GM12878 (cell line): ENCODE measurements around the gene PCDHGA4. TPM values are rescaled to one million over a fixed set of nuclear protein-coding genes. Genes with fewer than 3 reads are reported as not detected.

Experiments used
- ESRRA ChIP-seq: IDR thresholded peaks from 2 replicates; pipeline ENCODE4 v1.6.1; 2012; ENCODE audit warnings: mild to moderate bottlenecking, low read length, improper control_type of control experiment
- ETV6 ChIP-seq, 2 experiments: fragments of 450-650 bp in 1 of 2; IDR thresholded peaks in 1 of 2; conservative IDR thresholded peaks in 1 of 2; 2 replicates each; pipeline ENCODE4 v1.6.1; 2014; ENCODE audit warnings: antibody characterized with exemption in 1 of 2, borderline replicate concordance in 1 of 2, low read depth in 1 of 2, mild to moderate bottlenecking in 1 of 2, moderate library complexity in 1 of 2
- HCFC1 ChIP-seq: fragments of 150-350 bp; IDR thresholded peaks from 2 replicates; pipeline ENCODE4 v1.6.1; 2014; ENCODE audit warnings: low read length
- KLF5 ChIP-seq: fragments of 450-650 bp; IDR thresholded peaks from 2 replicates; pipeline ENCODE4 v1.6.1; 2014; ENCODE audit warnings: mild to moderate bottlenecking; ENCODE audit not compliant: partially characterized antibody
- YBX1 ChIP-seq: fragments of 450-650 bp; IDR thresholded peaks from 2 replicates; pipeline ENCODE4 v1.6.1; 2016; ENCODE audit warnings: antibody characterized with exemption
- polyA plus RNA-seq, 11 experiments: library from polyadenylated mRNA; depleted of rRNA in 4 of 11; unstranded in 6 of 11; stranded (reverse) in 5 of 11; fragments of >200 nt; fragmentation: Nextera tagmentation in 4 of 11; fragmentation: Illumina TruSeq in 1 of 11; extraction: Ambion mirVana in 4 of 11; extraction: Trizol in 1 of 11; gene quantifications; 1 replicate in 1 of 11; 2 replicates in 10 of 11; pipeline versions ENCODE4 v1.2.1 to v1.2.3, GENCODE V29; 2011 to 2016; ENCODE audit warnings: inconsistent platforms in 2 of 11, missing spikeins in 2 of 11, low read depth in 1 of 11
- total RNA-seq, 4 experiments: library from RNA; depleted of rRNA in 3 of 4; stranded (reverse); fragments of >200 nt in 3 of 4; fragmentation: Illumina TruSeq in 1 of 4; extraction: Trizol in 1 of 4; gene quantifications; 2 replicates each; pipeline versions ENCODE4 v1.2.1 to v1.2.3, GENCODE V29; 2013 to 2021

The PCDHGA4 gene
- total and polyA plus RNA-seq, 10 of the 15 experiments (the other 5 are each of a cell fraction or from before 2014, with no cell fraction given): 0.09 to 0.17 (median 0.13) TPM; not detected in 3

DNA sequence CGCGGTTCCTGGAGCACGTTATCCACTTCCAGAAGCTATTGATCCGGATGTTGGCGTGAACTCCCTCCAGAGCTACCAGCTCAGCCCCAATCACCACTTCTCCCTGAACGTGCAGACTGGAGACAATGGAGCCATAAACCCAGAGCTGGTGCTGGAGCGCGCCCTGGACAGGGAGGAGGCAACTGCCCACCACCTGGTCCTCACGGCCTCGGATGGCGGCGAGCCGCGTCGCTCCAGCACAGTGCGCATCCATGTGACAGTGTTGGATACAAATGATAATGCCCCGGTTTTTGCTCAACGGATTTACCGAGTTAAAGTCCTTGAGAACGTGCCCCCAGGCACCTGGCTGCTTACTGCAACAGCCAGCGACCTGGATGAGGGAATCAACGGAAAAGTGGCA, 48.6 kb downstream of the PCDHGA4 start (continued):
- TF ChIP-seq KLF5 (no peak), ETV6 (conservative IDR thresholded peaks at IDR 0.05 in 1 of 2, IDR thresholded peaks at IDR 0.05 in 1 of 2; ENCODE audit: borderline replicate concordance in 1 of 2, low read depth in 1 of 2) (no peak), ESRRA (no peak), YBX1 (no peak), HCFC1 (no peak)

Other genes starting within 250 kb of the PCDHGA4 start
Only the 7 nearest of the 36 such genes appear.
- 0.06 TPM in 1 of 2 replicates, not detected in the other for gene PCDHGA2, start 16.3 kb upstream of the PCDHGA4 start, total RNA-seq (2014; rRNA removed)
- 0.04 and 0.05 TPM in 2 replicates for gene PCDHGA2, start 16.3 kb upstream of the PCDHGA4 start, total RNA-seq (2014; rRNA removed; fragmentation: Illumina TruSeq; extraction: Trizol)
- 0.05 and 0.11 TPM in 2 replicates for gene PCDHGA2, start 16.3 kb upstream of the PCDHGA4 start, total RNA-seq (2021)
- gene PCDHGA2, start 16.3 kb upstream of the PCDHGA4 start, polyA plus RNA-seq (2011; rRNA removed): 0.04 and 0.11 TPM in 2 replicates
- 0.03 and 0.08 TPM in 2 replicates for gene PCDHGA2, start 16.3 kb upstream of the PCDHGA4 start, polyA plus RNA-seq (2014; fragmentation: Illumina TruSeq; extraction: Trizol)
- gene PCDHGA2, start 16.3 kb upstream of the PCDHGA4 start, polyA plus RNA-seq (2014; fragmentation: Nextera tagmentation; extraction: Ambion mirVana): not detected
- 0.03 and 0.10 TPM in 2 replicates for gene PCDHGA2, start 16.3 kb upstream of the PCDHGA4 start, polyA plus RNA-seq (2014; rRNA removed)
- not detected for gene PCDHGA2, start 16.3 kb upstream of the PCDHGA4 start, polyA plus RNA-seq (2016; fragmentation: Nextera tagmentation; extraction: Ambion mirVana)
- 0.05 and 0.11 TPM in 2 replicates for gene PCDHGA3, start 11.2 kb upstream of the PCDHGA4 start, total RNA-seq (2014; rRNA removed)
- not detected in 2 replicates for gene PCDHGA3, start 11.2 kb upstream of the PCDHGA4 start, total RNA-seq (2014; rRNA removed; fragmentation: Illumina TruSeq; extraction: Trizol)
- 0.08 and 0.10 TPM in 2 replicates for gene PCDHGA3, start 11.2 kb upstream of the PCDHGA4 start, total RNA-seq (2021)
- gene PCDHGA3, start 11.2 kb upstream of the PCDHGA4 start, polyA plus RNA-seq (2011; rRNA removed): 0.04 TPM in 1 of 2 replicates, not detected in the other
- gene PCDHGA3, start 11.2 kb upstream of the PCDHGA4 start, polyA plus RNA-seq (2014; fragmentation: Illumina TruSeq; extraction: Trizol): 0.06 TPM in 1 of 2 replicates, not detected in the other
- not detected for gene PCDHGA3, start 11.2 kb upstream of the PCDHGA4 start, polyA plus RNA-seq (2014; fragmentation: Nextera tagmentation; extraction: Ambion mirVana)
- not detected in 2 replicates for gene PCDHGA3, start 11.2 kb upstream of the PCDHGA4 start, polyA plus RNA-seq (2014; rRNA removed)
- under 1 TPM in 1 of 2 experiments, not detected in 1; 0.17 TPM for gene PCDHGA3, start 11.2 kb upstream of the PCDHGA4 start, polyA plus RNA-seq (2016; fragmentation: Nextera tagmentation; extraction: Ambion mirVana)
- gene PCDHGB1, start 4.9 kb upstream of the PCDHGA4 start, total RNA-seq (2014; rRNA removed): 0.06 and 0.11 TPM in 2 replicates
- gene PCDHGB1, start 4.9 kb upstream of the PCDHGA4 start, total RNA-seq (2014; rRNA removed; fragmentation: Illumina TruSeq; extraction: Trizol): 0.09 and 0.14 TPM in 2 replicates
- gene PCDHGB1, start 4.9 kb upstream of the PCDHGA4 start, total RNA-seq (2021): 0.16 and 0.21 TPM in 2 replicates
- gene PCDHGB1, start 4.9 kb upstream of the PCDHGA4 start, polyA plus RNA-seq (2011; rRNA removed): 0.19 TPM in 1 of 2 replicates, not detected in the other
- gene PCDHGB1, start 4.9 kb upstream of the PCDHGA4 start, polyA plus RNA-seq (2014; fragmentation: Illumina TruSeq; extraction: Trizol): 0.04 TPM in 1 of 2 replicates, not detected in the other
- not detected for gene PCDHGB1, start 4.9 kb upstream of the PCDHGA4 start, polyA plus RNA-seq (2014; fragmentation: Nextera tagmentation; extraction: Ambion mirVana)
- 0.08 and 0.28 TPM in 2 replicates for gene PCDHGB1, start 4.9 kb upstream of the PCDHGA4 start, polyA plus RNA-seq (2014; rRNA removed)
- under 1 TPM; 0.08 to 0.40 TPM for gene PCDHGB1, start 4.9 kb upstream of the PCDHGA4 start, polyA plus RNA-seq (2016; fragmentation: Nextera tagmentation; extraction: Ambion mirVana)
- gene PCDHGB2, start 5.0 kb downstream of the PCDHGA4 start, total RNA-seq (2014; rRNA removed): 0.11 and 0.38 TPM in 2 replicates
- 0.28 and 0.31 TPM in 2 replicates for gene PCDHGB2, start 5.0 kb downstream of the PCDHGA4 start, total RNA-seq (2014; rRNA removed; fragmentation: Illumina TruSeq; extraction: Trizol)
- 0.16 and 0.38 TPM in 2 replicates for gene PCDHGB2, start 5.0 kb downstream of the PCDHGA4 start, total RNA-seq (2021)
- 0.20 and 0.27 TPM in 2 replicates for gene PCDHGB2, start 5.0 kb downstream of the PCDHGA4 start, polyA plus RNA-seq (2011; rRNA removed)
- 0.15 and 0.35 TPM in 2 replicates for gene PCDHGB2, start 5.0 kb downstream of the PCDHGA4 start, polyA plus RNA-seq (2014; fragmentation: Illumina TruSeq; extraction: Trizol)
- not detected for gene PCDHGB2, start 5.0 kb downstream of the PCDHGA4 start, polyA plus RNA-seq (2014; fragmentation: Nextera tagmentation; extraction: Ambion mirVana)
- 0.06 and 0.20 TPM in 2 replicates for gene PCDHGB2, start 5.0 kb downstream of the PCDHGA4 start, polyA plus RNA-seq (2014; rRNA removed)
- under 1 TPM; 0.14 to 0.24 TPM for gene PCDHGB2, start 5.0 kb downstream of the PCDHGA4 start, polyA plus RNA-seq (2016; fragmentation: Nextera tagmentation; extraction: Ambion mirVana)
- 0.11 and 0.23 TPM in 2 replicates for gene PCDHGA5, start 9.1 kb downstream of the PCDHGA4 start, total RNA-seq (2014; rRNA removed)
- gene PCDHGA5, start 9.1 kb downstream of the PCDHGA4 start, total RNA-seq (2014; rRNA removed; fragmentation: Illumina TruSeq; extraction: Trizol): 0.09 and 0.13 TPM in 2 replicates
- 0.13 and 0.23 TPM in 2 replicates for gene PCDHGA5, start 9.1 kb downstream of the PCDHGA4 start, total RNA-seq (2021)
- gene PCDHGA5, start 9.1 kb downstream of the PCDHGA4 start, polyA plus RNA-seq (2011; rRNA removed): 0.18 and 0.20 TPM in 2 replicates
- 0.13 and 0.17 TPM in 2 replicates for gene PCDHGA5, start 9.1 kb downstream of the PCDHGA4 start, polyA plus RNA-seq (2014; fragmentation: Illumina TruSeq; extraction: Trizol)
- gene PCDHGA5, start 9.1 kb downstream of the PCDHGA4 start, polyA plus RNA-seq (2014; fragmentation: Nextera tagmentation; extraction: Ambion mirVana): not detected
- gene PCDHGA5, start 9.1 kb downstream of the PCDHGA4 start, polyA plus RNA-seq (2014; rRNA removed): 0.05 and 0.10 TPM in 2 replicates
- gene PCDHGA5, start 9.1 kb downstream of the PCDHGA4 start, polyA plus RNA-seq (2016; fragmentation: Nextera tagmentation; extraction: Ambion mirVana): not detected
- gene PCDHGB3, start 15.2 kb downstream of the PCDHGA4 start, total RNA-seq (2014; rRNA removed): 0.11 and 0.17 TPM in 2 replicates
- gene PCDHGB3, start 15.2 kb downstream of the PCDHGA4 start, total RNA-seq (2014; rRNA removed; fragmentation: Illumina TruSeq; extraction: Trizol): 0.09 and 0.13 TPM in 2 replicates
- gene PCDHGB3, start 15.2 kb downstream of the PCDHGA4 start, total RNA-seq (2021): 0.19 and 0.23 TPM in 2 replicates
- 0.50 and 0.53 TPM in 2 replicates for gene PCDHGB3, start 15.2 kb downstream of the PCDHGA4 start, polyA plus RNA-seq (2011; rRNA removed)
- 0.12 and 0.21 TPM in 2 replicates for gene PCDHGB3, start 15.2 kb downstream of the PCDHGA4 start, polyA plus RNA-seq (2014; fragmentation: Illumina TruSeq; extraction: Trizol)
- not detected for gene PCDHGB3, start 15.2 kb downstream of the PCDHGA4 start, polyA plus RNA-seq (2014; fragmentation: Nextera tagmentation; extraction: Ambion mirVana)
- 0.08 and 0.23 TPM in 2 replicates for gene PCDHGB3, start 15.2 kb downstream of the PCDHGA4 start, polyA plus RNA-seq (2014; rRNA removed)
- not detected for gene PCDHGB3, start 15.2 kb downstream of the PCDHGA4 start, polyA plus RNA-seq (2016; fragmentation: Nextera tagmentation; extraction: Ambion mirVana)
- 0.17 and 0.27 TPM in 2 replicates for gene PCDHGA6, start 18.9 kb downstream of the PCDHGA4 start, total RNA-seq (2014; rRNA removed)
- 0.13 and 0.18 TPM in 2 replicates for gene PCDHGA6, start 18.9 kb downstream of the PCDHGA4 start, total RNA-seq (2014; rRNA removed; fragmentation: Illumina TruSeq; extraction: Trizol)
- 0.28 and 0.32 TPM in 2 replicates for gene PCDHGA6, start 18.9 kb downstream of the PCDHGA4 start, total RNA-seq (2021)
- gene PCDHGA6, start 18.9 kb downstream of the PCDHGA4 start, polyA plus RNA-seq (2011; rRNA removed): 0.49 and 0.60 TPM in 2 replicates
- 0.10 and 0.12 TPM in 2 replicates for gene PCDHGA6, start 18.9 kb downstream of the PCDHGA4 start, polyA plus RNA-seq (2014; fragmentation: Illumina TruSeq; extraction: Trizol)
- gene PCDHGA6, start 18.9 kb downstream of the PCDHGA4 start, polyA plus RNA-seq (2014; fragmentation: Nextera tagmentation; extraction: Ambion mirVana): under 1 TPM in 1 of 2 experiments, not detected in 1; 0.04 TPM
- gene PCDHGA6, start 18.9 kb downstream of the PCDHGA4 start, polyA plus RNA-seq (2014; rRNA removed): 0.15 and 0.23 TPM in 2 replicates
- gene PCDHGA6, start 18.9 kb downstream of the PCDHGA4 start, polyA plus RNA-seq (2016; fragmentation: Nextera tagmentation; extraction: Ambion mirVana): not detected